Measurements from ENCODE around the gene ABI1. TPM values are rescaled to one million over a fixed set of nuclear protein-coding genes. Genes with fewer than 3 reads are reported as not detected.
"Not testable (repeated sequence)": the region's sequence is repeated elsewhere in the genome, so short reads cannot be mapped to it uniquely, and the experiment has no call there.

ABI1 gene
- total RNA-seq, result 10 to 100 TPM; 11.7 to 71.0 (median 23.9) TPM
- polyA plus RNA-seq, result 10 to 100 TPM; 19.7 to 36.8 (median 21.5) TPM
- long read RNA-seq, donor 1, result 0 reads
- long read RNA-seq, donor 2, partial matches to known transcripts, result 0 of 5 reads
- long read RNA-seq, donor 2, other reads (novel, unspliced or antisense), result 0 of 5 reads
- long read RNA-seq, donor 3, partial matches to known transcripts, result 0 of 3 reads
- long read RNA-seq, donor 3, other reads (novel, unspliced or antisense), result 0 of 3 reads
- long read RNA-seq, donor 4, partial matches to known transcripts, result 0 of 1 reads
- long read RNA-seq, donor 4, other reads (novel, unspliced or antisense), result 0 of 1 reads
- long read RNA-seq, donor 5, partial matches to known transcripts, result 14 of 20 reads
- long read RNA-seq, donor 5, other reads (novel, unspliced or antisense), result 0 of 20 reads
- long read RNA-seq, donor 6, partial matches to known transcripts, result 20 of 33 reads
- long read RNA-seq, donor 6, other reads (novel, unspliced or antisense), result 5 of 33 reads
- long read RNA-seq, donor 7, partial matches to known transcripts, result 25 of 25 reads
- long read RNA-seq, donor 7, other reads (novel, unspliced or antisense), result 0 of 25 reads
- long read RNA-seq, donor 8, partial matches to known transcripts, result 0 of 2 reads
- long read RNA-seq, donor 8, other reads (novel, unspliced or antisense), result 0 of 2 reads
- long read RNA-seq, donor 9, partial matches to known transcripts, result 0 of 4 reads
- long read RNA-seq, donor 9, other reads (novel, unspliced or antisense), result 0 of 4 reads
- long read RNA-seq, donor 10, partial matches to known transcripts, result 0 of 4 reads
- long read RNA-seq, donor 10, other reads (novel, unspliced or antisense), result 0 of 4 reads

DNA sequence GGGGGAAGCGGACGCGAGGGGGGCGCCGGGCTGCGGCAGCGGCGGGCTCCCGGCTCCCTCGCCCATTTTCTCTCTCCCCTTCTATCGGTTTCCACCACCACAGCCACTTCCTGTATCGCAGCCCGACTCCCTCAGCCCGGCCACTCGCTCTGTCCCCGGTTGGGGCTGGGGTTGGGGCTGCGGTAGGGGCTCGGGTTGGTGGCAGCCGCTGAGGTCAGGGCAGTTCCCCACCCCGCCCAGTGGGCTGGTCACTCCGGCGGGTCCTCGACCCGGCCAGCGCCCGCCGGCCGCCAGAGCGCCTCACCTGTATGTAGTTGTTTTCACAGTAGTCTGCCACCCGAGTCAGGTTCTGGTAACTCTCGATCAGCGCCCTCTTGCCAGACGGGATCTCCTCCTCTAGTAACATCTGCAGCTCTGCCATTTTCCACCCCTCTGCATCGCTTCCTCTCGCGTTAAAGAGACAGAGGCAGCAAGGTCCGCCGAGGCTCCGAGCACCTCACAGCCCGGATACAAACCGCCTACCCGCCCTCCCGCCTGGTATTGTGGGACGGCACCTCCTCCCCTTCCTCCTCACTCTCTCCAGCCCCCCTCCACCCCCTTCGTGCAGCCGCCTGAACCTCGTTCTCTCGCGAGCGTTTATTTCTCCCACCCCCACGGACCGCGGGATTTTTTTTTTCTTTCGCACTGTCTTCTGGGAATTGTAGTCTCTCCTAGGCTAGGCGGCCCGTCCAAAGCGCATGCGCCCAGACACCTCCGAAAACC is at the start of gene ABI1:
TSS of gene ABI1 (minus strand) at position 516 of the 762 bp plus-strand sequence. CDS start at position 421, 95 bp downstream.
- DNase-seq, result peak; percentile 97 to 99
- TF ChIP-seq, protein P1, sequence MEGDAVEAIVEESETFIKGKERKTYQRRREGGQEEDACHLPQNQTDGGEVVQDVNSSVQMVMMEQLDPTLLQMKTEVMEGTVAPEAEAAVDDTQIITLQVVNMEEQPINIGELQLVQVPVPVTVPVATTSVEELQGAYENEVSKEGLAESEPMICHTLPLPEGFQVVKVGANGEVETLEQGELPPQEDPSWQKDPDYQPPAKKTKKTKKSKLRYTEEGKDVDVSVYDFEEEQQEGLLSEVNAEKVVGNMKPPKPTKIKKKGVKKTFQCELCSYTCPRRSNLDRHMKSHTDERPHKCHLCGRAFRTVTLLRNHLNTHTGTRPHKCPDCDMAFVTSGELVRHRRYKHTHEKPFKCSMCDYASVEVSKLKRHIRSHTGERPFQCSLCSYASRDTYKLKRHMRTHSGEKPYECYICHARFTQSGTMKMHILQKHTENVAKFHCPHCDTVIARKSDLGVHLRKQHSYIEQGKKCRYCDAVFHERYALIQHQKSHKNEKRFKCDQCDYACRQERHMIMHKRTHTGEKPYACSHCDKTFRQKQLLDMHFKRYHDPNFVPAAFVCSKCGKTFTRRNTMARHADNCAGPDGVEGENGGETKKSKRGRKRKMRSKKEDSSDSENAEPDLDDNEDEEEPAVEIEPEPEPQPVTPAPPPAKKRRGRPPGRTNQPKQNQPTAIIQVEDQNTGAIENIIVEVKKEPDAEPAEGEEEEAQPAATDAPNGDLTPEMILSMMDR (IDR thresholded peaks at IDR 0.05), result no peak
- TF ChIP-seq EP300 (IDR thresholded peaks at IDR 0.05) (no peak), POLR2A (IDR thresholded peaks at IDR 0.05) (peak in 2 of 4 donors; percentile 96), POLR2AphosphoS5 (IDR thresholded peaks at IDR 0.05) (peak; percentile 77 to 98 (median 96))
- Histone ChIP-seq H3K4me3 (peak within 1 kb of the TSS; percentile 61 to 97 (median 92)), H3K27me3 (no peaks in the 10 kb centered on the region), H3K9me3 (no peaks in the 10 kb centered on the region), H3K4me1 (peaks cover 14 to 50% (median 32%) of the 10 kb centered on the region in 4 donors), H3K27ac (peak within 1 kb of the TSS; percentile 90 to 100 (median 99)), H3K36me3 (no peaks in the 10 kb centered on the region)
- intact Hi-C loops (cut with DNase I; ENCODE audit: low total_unique reads), result no loop called here
- 0 to 1% (median 0%) methylated on average over 45 to 59 of the region's 59 CpGs for WGBS, 5 donors

GRCh38 chr10:26909753-26910152 is 49.0 kb upstream of the ABI1 start:
- TF ChIP-seq POLR2A (IDR thresholded peaks at IDR 0.05), result no peak
- TF ChIP-seq EP300 (IDR thresholded peaks at IDR 0.05), result no peak
- TF ChIP-seq, protein P1 (IDR thresholded peaks at IDR 0.05), result no peak
- no peak for TF ChIP-seq POLR2AphosphoS5 (IDR thresholded peaks at IDR 0.05)
- no peak for DNase-seq
- no peak overlapping the region for H3K27ac ChIP-seq
- no peaks in the 10 kb centered on the region for H3K9me3 ChIP-seq
- H3K4me3 ChIP-seq, result no peak overlapping the region
- no peaks in the 10 kb centered on the region for H3K4me1 ChIP-seq
- H3K36me3 ChIP-seq, result no peaks in the 10 kb centered on the region
- intact Hi-C loops (cut with DNase I; ENCODE audit: low total_unique reads), result no loop called here
- H3K27me3 ChIP-seq, result no peaks in the 10 kb centered on the region
- WGBS, 5 donors, result 83 to 95% (median 91%) methylated on average over 2 of the region's 2 CpGs

DNA sequence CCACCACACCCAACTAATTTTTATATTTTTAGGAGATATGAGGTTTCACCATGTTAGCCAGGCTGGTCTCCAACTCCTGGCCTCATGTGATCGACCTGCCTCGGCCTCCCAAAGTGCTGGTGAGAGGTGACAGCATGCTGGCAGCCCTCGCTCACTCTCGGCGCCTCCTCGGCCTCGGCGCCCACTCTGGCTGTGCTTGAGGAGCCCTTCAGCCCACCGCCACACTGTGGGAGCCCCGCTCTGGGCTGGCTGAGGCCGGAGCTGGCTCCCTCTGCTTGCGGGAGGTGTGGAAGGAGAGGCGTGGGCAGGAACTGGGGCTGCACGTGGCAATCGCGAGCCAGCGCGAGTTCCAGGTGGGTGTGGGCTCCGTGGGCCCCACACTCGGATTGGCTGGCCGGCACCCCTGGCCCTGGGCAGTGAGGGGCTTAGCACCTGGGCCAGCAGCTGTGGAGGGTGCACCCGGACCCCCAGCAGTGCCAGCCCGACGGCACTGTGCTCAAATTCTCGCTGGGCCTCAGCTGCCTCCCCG is 44.6 kb upstream of the ABI1 start:
- intact Hi-C loops (cut with DNase I; ENCODE audit: low total_unique reads); H3K9me3 ChIP-seq; H3K4me3 ChIP-seq; H3K27me3 ChIP-seq; H3K36me3 ChIP-seq; H3K4me1 ChIP-seq; H3K27ac ChIP-seq; DNase-seq: not testable (repeated sequence)
- 89 to 100% (median 93%) methylated on average over 2 to 26 of the region's 26 CpGs for WGBS, 5 donors

DNA sequence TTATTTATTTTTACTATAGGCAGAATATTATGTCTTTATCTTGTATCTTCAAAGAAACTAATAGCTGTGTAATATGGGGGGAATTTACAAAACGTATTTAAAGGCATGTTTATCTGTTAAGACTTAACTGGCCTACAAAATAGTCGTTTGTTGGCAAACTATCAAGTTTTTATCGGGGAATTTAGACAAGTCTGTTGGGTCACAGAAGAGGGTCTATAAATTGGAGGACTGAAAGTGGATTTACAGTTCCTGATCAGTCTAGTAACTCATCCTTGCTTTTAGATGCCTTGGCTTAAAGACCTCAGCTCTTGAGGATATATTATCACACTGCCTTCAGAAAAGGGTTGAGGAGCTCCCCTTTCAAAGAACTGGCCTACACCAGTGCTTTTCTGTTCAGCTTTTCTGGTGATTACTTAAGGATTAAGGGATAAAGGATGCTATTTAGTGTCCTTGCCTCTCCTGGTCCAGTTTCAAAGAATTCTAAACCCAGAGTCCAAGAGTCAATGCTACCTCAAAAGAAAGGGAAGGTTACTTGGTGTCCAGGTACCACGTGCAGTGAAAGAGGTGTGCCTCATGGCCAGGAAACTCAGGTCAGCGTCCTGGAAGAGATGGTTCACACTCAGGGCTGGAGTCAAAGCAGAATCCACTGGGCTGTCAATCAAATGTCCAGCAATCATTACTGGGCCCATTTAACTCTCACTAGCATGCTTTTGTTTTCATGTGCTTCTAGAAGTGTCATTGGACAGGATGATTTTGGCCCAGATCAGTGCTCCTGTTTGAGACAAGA is 42.9 kb upstream of the ABI1 start:
- 35 to 59% (median 40%) methylated on average over 5 of the region's 5 CpGs for WGBS, 5 donors
- TF ChIP-seq POLR2A (IDR thresholded peaks at IDR 0.05), result no peak
- TF ChIP-seq POLR2AphosphoS5 (IDR thresholded peaks at IDR 0.05), result no peak
- TF ChIP-seq, protein P1 (IDR thresholded peaks at IDR 0.05), result no peak
- no peak for TF ChIP-seq EP300 (IDR thresholded peaks at IDR 0.05)
- no peaks in the 10 kb centered on the region for H3K36me3 ChIP-seq
- intact Hi-C loops (cut with DNase I; ENCODE audit: low total_unique reads), result no loop called here
- H3K4me3 ChIP-seq, result no peak overlapping the region
- no peaks in the 10 kb centered on the region for H3K27me3 ChIP-seq
- no peaks in the 10 kb centered on the region for H3K4me1 ChIP-seq
- H3K27ac ChIP-seq, result no peak overlapping the region
- DNase-seq, result no peak
- H3K9me3 ChIP-seq, result no peaks in the 10 kb centered on the region

DNA sequence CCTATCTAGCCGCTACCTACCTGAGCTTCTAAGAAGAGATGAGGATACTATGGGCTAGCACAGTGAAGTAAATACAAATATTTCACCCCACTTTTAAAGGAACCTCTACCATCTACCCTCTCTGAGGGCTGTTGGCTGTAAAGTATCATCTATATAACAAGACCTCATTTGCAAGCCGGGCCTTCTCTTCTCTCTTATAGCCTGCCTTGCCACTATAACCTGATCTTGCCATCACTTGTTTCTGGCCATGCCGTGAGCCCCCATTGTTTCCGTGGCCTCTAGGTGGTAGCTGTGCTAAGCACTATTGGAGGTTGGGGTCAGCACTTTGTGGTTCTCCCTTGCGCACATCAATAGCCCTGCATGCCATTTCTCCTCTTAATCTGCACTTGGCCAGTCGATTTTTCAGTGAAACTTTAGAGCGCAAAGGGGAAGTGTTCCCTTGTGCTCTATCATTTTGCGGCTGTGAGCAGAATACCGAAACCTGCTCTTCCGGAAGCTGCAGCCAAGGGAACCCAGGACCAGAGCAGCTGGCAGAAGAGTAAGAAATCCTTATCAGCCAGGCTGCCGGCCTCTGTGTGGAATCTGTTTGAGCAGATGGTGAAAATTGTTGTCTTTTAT is 31.7 kb upstream of the ABI1 start:
- intact Hi-C loops (cut with DNase I; ENCODE audit: low total_unique reads); H3K27me3 ChIP-seq; H3K4me3 ChIP-seq; H3K9me3 ChIP-seq; H3K4me1 ChIP-seq; H3K36me3 ChIP-seq; H3K27ac ChIP-seq; DNase-seq: not testable (repeated sequence)
- 64 to 80% (median 69%) methylated on average over 6 to 9 of the region's 11 CpGs for WGBS, 5 donors
